Natural killer cell (primary cell): ENCODE data around the gene OR2S2. TPM values are rescaled to one million over a fixed set of nuclear protein-coding genes. Genes with fewer than 3 reads are reported as not detected.
"Not testable (repeated sequence)": the region's sequence is repeated elsewhere in the genome, so short reads cannot be mapped to it uniquely, and the experiment has no call there.

Experiments
- ATAC-seq, 3 donors: fragments of 150-1000 bp in 2 of 3; fragments of 200-7000 bp in 1 of 3; cut with Tn5 transposase; 1 replicate in 1 of 3; 2 replicates in 2 of 3; pipeline ENCODE4 v1.10.0; 2021; ENCODE audit warnings: mild to moderate bottlenecking in 2 of 3, moderate library complexity in 2 of 3
- DNase-seq, 2 donors: peaks; one replicate each; pipeline versions ENCODE4 v3.0.0 to v3.0.0-alpha.2; 2013 to 2021; ENCODE audit warnings: mixed read lengths in 1 of 2
- H3K27ac ChIP-seq: one replicate; pipeline ENCODE4 v1.5.1; 2013; ENCODE audit warnings: mild to moderate bottlenecking, low read length
- H3K27me3 ChIP-seq: one replicate; pipeline ENCODE4 v1.6.1; 2013; ENCODE audit warnings: low read length; ENCODE audit not compliant: control insufficient read depth, insufficient read depth
- H3K36me3 ChIP-seq: one replicate; pipeline ENCODE4 v1.6.1; 2013; ENCODE audit warnings: low read length; ENCODE audit not compliant: control insufficient read depth, insufficient read depth
- H3K4me1 ChIP-seq: one replicate; pipeline ENCODE4 v1.6.1; 2013; ENCODE audit warnings: low read length; ENCODE audit not compliant: control insufficient read depth, insufficient read depth
- H3K4me3 ChIP-seq: one replicate; pipeline ENCODE4 v1.5.1; 2013; ENCODE audit warnings: low read length
- H3K9me3 ChIP-seq: one replicate; pipeline ENCODE4 v1.6.1; 2013; ENCODE audit warnings: low read length; ENCODE audit not compliant: control insufficient read depth, insufficient read depth
- H3K27ac Mint-ChIP-seq, 2 donors: one replicate each; pipeline ENCODE4 v1.8.0; 2022; ENCODE audit warnings: mild to moderate bottlenecking in 2 of 2, mixed read lengths in 2 of 2, moderate library complexity in 1 of 2
- H3K27me3 Mint-ChIP-seq, 2 donors: one replicate each; pipeline ENCODE4 v1.8.0; 2022; ENCODE audit warnings: low read depth in 2 of 2, mixed read lengths in 2 of 2
- H3K36me3 Mint-ChIP-seq: one replicate; pipeline ENCODE4 v1.8.0; 2022; ENCODE audit warnings: mixed read lengths
- H3K4me1 Mint-ChIP-seq, 2 donors: one replicate each; pipeline ENCODE4 v1.8.0; 2022; ENCODE audit warnings: mixed read lengths in 2 of 2
- H3K4me3 Mint-ChIP-seq: one replicate; pipeline ENCODE4 v1.8.0; 2022; ENCODE audit warnings: mild to moderate bottlenecking, moderate library complexity, mixed read lengths
- H3K9me3 Mint-ChIP-seq, 2 donors: one replicate each; pipeline ENCODE4 v1.8.0; 2022; ENCODE audit warnings: mixed read lengths in 2 of 2
- CTCF ChIP-seq: fragments of 200-600 bp; IDR thresholded peaks from one replicate; pipeline ENCODE4 v1.8.0; 2022; ENCODE audit warnings: antibody characterized with exemption
- WGBS: methylation state at CpG from one replicate; pipeline ENCODE4 v1.1.7; 2013; ENCODE audit warnings: missing lambda C conversion rate; ENCODE audit not compliant: insufficient coverage; 5-methylcytosine and 5-hydroxymethylcytosine counted together
- intact Hi-C: fragments of 100-400 bp; cut with micrococcal nuclease; formaldehyde crosslinking; loops from one replicate; pipeline ENCODE4 v1.14.2; 2022
- total RNA-seq, 4 donors: library from RNA; stranded (reverse); fragments of 120-200 nt in 1 of 4; gene quantifications; one replicate each; pipeline versions ENCODE4 v1.2.3 to v1.2.4, GENCODE V29; 2013 to 2022

Gene OR2S2
- total RNA-seq, 3 donors from 2014 or later (not counting 1 experiment from before 2014, with no cell fraction given) = not detected

- Mint-ChIP-seq H3K27me3 (no peaks in the 10 kb centered on the region), H3K27ac (no peak overlapping the region), H3K9me3 (no peaks in the 10 kb centered on the region), H3K36me3 (no peaks in the 10 kb centered on the region), H3K4me3 (no peak overlapping the region), H3K4me1 (no peaks in the 10 kb centered on the region)
- DNase-seq (no peak), ATAC-seq (no peak)
- TF ChIP-seq CTCF = no peak
- Histone ChIP-seq H3K36me3 (no peaks in the 10 kb centered on the region), H3K27ac (no peak overlapping the region), H3K4me1 (no peaks in the 10 kb centered on the region), H3K4me3 (no peak overlapping the region), H3K27me3 (no peaks in the 10 kb centered on the region), H3K9me3 (no peaks in the 10 kb centered on the region)
- WGBS = 100% methylated on average over 4 of the region's 4 CpGs
- intact Hi-C loops = no loop called here
Measured at GRCh38 chr9:35935261-35935660, 22.7 kb downstream of the OR2S2 start.

DNA sequence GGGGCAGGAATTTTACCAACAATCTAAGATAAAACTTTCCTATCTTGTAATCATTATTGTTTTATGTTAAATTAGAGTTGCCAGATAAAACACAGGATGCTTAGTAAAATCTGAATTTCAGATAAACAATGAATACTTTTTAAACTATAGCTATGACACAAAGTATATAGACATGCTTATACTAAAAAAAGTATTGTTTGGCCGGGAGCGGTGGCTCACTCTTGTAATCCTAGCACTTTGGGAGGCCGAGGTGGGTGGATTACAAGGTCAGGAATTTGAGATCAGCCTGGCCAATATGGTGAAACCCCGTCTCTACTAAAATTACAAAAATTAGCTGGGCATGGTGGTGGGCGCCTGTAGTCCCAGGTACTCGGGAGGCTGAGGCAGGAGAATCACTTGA lies 23.9 kb downstream of the OR2S2 start:
- H3K27ac Mint-ChIP-seq, H3K36me3 Mint-ChIP-seq, H3K4me1 ChIP-seq, H3K4me3 Mint-ChIP-seq, H3K27ac ChIP-seq, H3K27me3 Mint-ChIP-seq, H3K4me1 Mint-ChIP-seq, H3K4me3 ChIP-seq, H3K9me3 Mint-ChIP-seq, DNase-seq, intact Hi-C loops, H3K9me3 ChIP-seq, H3K36me3 ChIP-seq, ATAC-seq, H3K27me3 ChIP-seq: not testable (repeated sequence)
- 96% methylated on average over 6 of the region's 6 CpGs for WGBS

DNA sequence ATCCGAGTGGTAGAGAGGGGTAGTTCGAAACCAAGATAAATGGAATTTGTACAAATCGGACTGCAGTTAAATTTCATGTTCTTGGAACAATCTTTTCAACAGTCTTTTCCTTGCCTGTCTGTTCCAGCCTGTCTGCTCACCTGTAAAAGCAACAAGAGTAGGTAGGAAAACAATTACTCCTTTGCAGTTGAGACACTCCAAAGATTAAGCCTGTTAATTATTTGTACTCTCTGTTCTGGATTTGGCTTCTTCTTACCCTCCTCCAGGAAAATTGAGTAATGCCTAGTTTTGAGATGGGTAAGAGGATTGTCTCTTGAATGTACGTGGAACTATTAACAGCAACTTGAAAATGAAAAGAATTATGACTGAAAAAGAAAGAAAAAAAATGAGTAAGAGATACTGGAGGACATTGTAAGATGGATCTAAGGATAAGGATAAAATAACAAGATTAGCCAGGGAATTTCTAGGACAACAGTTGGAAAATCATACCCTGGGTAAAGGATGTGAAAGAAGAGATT lies 24.3 kb downstream of the OR2S2 start:
- no peak for DNase-seq
- Mint-ChIP-seq H3K27me3 (peaks cover 0 to 6% of the 10 kb centered on the region in 2 donors), H3K4me3 (no peak overlapping the region), H3K4me1 (no peaks in the 10 kb centered on the region), H3K27ac (no peak overlapping the region), H3K9me3 (no peaks in the 10 kb centered on the region), H3K36me3 (no peaks in the 10 kb centered on the region)
- no peaks in the 10 kb centered on the region for H3K36me3 ChIP-seq
- ATAC-seq = no peak
- TF ChIP-seq CTCF = no peak
- H3K9me3 ChIP-seq = no peaks in the 10 kb centered on the region
- no peaks in the 10 kb centered on the region for H3K27me3 ChIP-seq
- WGBS = 85% methylated on average over 4 of the region's 4 CpGs
- H3K4me1 ChIP-seq = no peaks in the 10 kb centered on the region
- intact Hi-C loops = no loop called here
- no peak overlapping the region for H3K27ac ChIP-seq
- no peak overlapping the region for H3K4me3 ChIP-seq

DNA sequence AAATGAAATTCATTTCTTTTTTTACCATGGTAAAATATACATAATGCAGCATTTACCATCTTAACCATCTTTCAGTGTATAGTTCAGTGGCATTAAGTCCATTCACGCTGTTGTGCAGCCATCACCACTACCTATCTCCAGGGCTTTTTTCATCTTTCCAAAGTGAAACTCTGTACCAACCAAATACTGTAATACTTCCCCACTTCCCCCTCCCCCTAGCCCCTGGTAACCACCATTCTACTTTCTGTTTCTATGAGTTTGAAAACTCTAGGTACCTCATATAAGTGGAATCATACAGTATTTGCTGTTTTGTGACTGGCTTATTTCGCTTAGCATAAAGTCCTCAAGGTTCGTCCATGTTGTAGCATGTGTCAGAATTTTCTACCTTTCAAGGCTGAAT lies 25.2 kb downstream of the OR2S2 start:
- DNase-seq (peak in 1 of 2 donors; percentile 40), ATAC-seq (peak in 1 of 3 donors; percentile 21)
- no peaks in the 10 kb centered on the region for H3K36me3 Mint-ChIP-seq
- H3K4me1 Mint-ChIP-seq = no peaks in the 10 kb centered on the region
- H3K4me3 Mint-ChIP-seq = no peak overlapping the region
- Histone ChIP-seq H3K27me3 (no peaks in the 10 kb centered on the region), H3K4me1 (no peaks in the 10 kb centered on the region), H3K9me3 (no peaks in the 10 kb centered on the region), H3K27ac (no peak overlapping the region), H3K36me3 (no peaks in the 10 kb centered on the region), H3K4me3 (no peak overlapping the region)
- intact Hi-C loops = no loop called here
- H3K27me3 Mint-ChIP-seq = peaks cover 0 to 6% of the 10 kb centered on the region in 2 donors
- no peak overlapping the region for H3K27ac Mint-ChIP-seq
- WGBS = 63% methylated on average over 3 of the region's 3 CpGs
- no peak for TF ChIP-seq CTCF
- H3K9me3 Mint-ChIP-seq = no peaks in the 10 kb centered on the region
